Common myeloid progenitor, CD34-positive (primary cell): ENCODE measurements around the gene PKHD1.
"Not testable (repeated sequence)": the region's sequence is repeated elsewhere in the genome, so short reads cannot be mapped to it uniquely, and the experiment has no call there.

Experiments used
- CTCF ChIA-PET: fragments of 350-600 bp; sonication (Branson Sonifier 250); formaldehyde crosslinking; loops from one replicate; lab custom pipeline; 2021; ENCODE audit warnings: antibody characterized with exemption; lab: Charles Lee
- POLR2A ChIA-PET: fragments of 350-600 bp; sonication (Branson Sonifier 250); formaldehyde crosslinking; loops from one replicate; lab custom pipeline; 2021; ENCODE audit warnings: antibody characterized with exemption; lab: Charles Lee
- DNase-seq, 3 donors: peaks; one replicate each; pipeline versions ENCODE4 v3.0.0 to v3.0.0-alpha.2; 2013
- H3K27ac ChIP-seq, 2 experiments: 1 replicate in 1 of 2; 2 replicates in 1 of 2; pipeline ENCODE4 v1.7.0; 2013; ENCODE audit warnings: inconsistent platforms in 2 of 2, low read length in 2 of 2, mild to moderate bottlenecking in 2 of 2, low read depth in 1 of 2, moderate library complexity in 1 of 2; ENCODE audit not compliant: severe bottlenecking in 2 of 2, insufficient read depth in 1 of 2, poor library complexity in 1 of 2
- H3K27me3 ChIP-seq, 5 experiments: replicated peaks in 2 of 5; 1 replicate in 3 of 5; 2 replicates in 2 of 5; pipeline versions ENCODE4 v1.6.1 to v1.7.0; 2013; ENCODE audit warnings: low read length in 4 of 5, mild to moderate bottlenecking in 2 of 5, moderate library complexity in 2 of 5, inconsistent platforms in 1 of 5; ENCODE audit not compliant: insufficient read depth in 5 of 5, control insufficient read depth in 4 of 5
- H3K36me3 ChIP-seq, 4 experiments: 1 replicate in 2 of 4; 2 replicates in 2 of 4; pipeline versions ENCODE4 v1.6.1 to v1.7.0; 2013; ENCODE audit warnings: low read length in 3 of 4, control low read depth in 1 of 4, mild to moderate bottlenecking in 1 of 4; ENCODE audit not compliant: control insufficient read depth in 4 of 4, insufficient read depth in 4 of 4
- H3K4me1 ChIP-seq, 4 experiments: 1 replicate in 3 of 4; 2 replicates in 1 of 4; pipeline versions ENCODE4 v1.6.1 to v1.7.1; 2013; ENCODE audit warnings: low read length in 3 of 4, mild to moderate bottlenecking in 3 of 4, control low read depth in 1 of 4, inconsistent platforms in 1 of 4, moderate library complexity in 1 of 4; ENCODE audit not compliant: control insufficient read depth in 4 of 4, insufficient read depth in 4 of 4; ENCODE audit errors: control extremely low read depth in 1 of 4
- H3K4me3 ChIP-seq, 7 experiments: 1 replicate in 4 of 7; 2 replicates in 3 of 7; pipeline versions ENCODE4 v1.5.1 to v1.7.0; 2013; ENCODE audit warnings: mild to moderate bottlenecking in 7 of 7, low read length in 6 of 7, moderate library complexity in 6 of 7, inconsistent platforms in 2 of 7, low read depth in 2 of 7, control low read depth in 1 of 7; ENCODE audit not compliant: insufficient read depth in 4 of 7, control insufficient read depth in 1 of 7; ENCODE audit errors: extremely low read depth in 1 of 7
- H3K9me3 ChIP-seq, 5 experiments: 1 replicate in 4 of 5; 2 replicates in 1 of 5; pipeline versions ENCODE4 v1.6.1 to v1.7.1; 2013; ENCODE audit warnings: low read length in 4 of 5, mild to moderate bottlenecking in 2 of 5, inconsistent platforms in 1 of 5, low read depth in 1 of 5, moderate library complexity in 1 of 5; ENCODE audit not compliant: control insufficient read depth in 4 of 5, insufficient read depth in 2 of 5; ENCODE audit errors: control extremely low read depth in 1 of 5
- WGBS: methylation state at CpG from one replicate; pipeline ENCODE4 v1.1.5; 2013; ENCODE audit not compliant: insufficient coverage; 5-methylcytosine and 5-hydroxymethylcytosine counted together

Gene PKHD1

GRCh38 chr6:51982695-51983094 lies 104.7 kb downstream of the PKHD1 start:
- H3K9me3 ChIP-seq, DNase-seq, H3K36me3 ChIP-seq, H3K27me3 ChIP-seq, H3K4me1 ChIP-seq, H3K27ac ChIP-seq, H3K4me3 ChIP-seq, POLR2A ChIA-PET, CTCF ChIA-PET: not testable (repeated sequence)
- WGBS, result 92% methylated on average over 2 of the region's 5 CpGs

- H3K4me3 ChIP-seq, result no peak overlapping the region
- H3K27me3 ChIP-seq, result peaks cover 0 to 5% (median 2%) of the 10 kb centered on the region in 5 experiments
- no peak for DNase-seq
- peaks cover 0 to 1% (median 0%) of the 10 kb centered on the region in 5 experiments for H3K9me3 ChIP-seq
- POLR2A ChIA-PET, result no interaction called here
- CTCF ChIA-PET, result no interaction called here
- 80% methylated on average over 1 of the region's 9 CpGs for WGBS
- H3K36me3 ChIP-seq, result no peaks in the 10 kb centered on the region
- H3K27ac ChIP-seq, result no peak overlapping the region
- no peaks in the 10 kb centered on the region for H3K4me1 ChIP-seq
Observed at GRCh38 chr6:51976374-51976773, 111.0 kb downstream of the PKHD1 start.

GRCh38 chr6:51972659-51973058 lies 114.8 kb downstream of the PKHD1 start:
- DNase-seq, result no peak
- H3K27ac ChIP-seq, result no peak overlapping the region
- H3K9me3 ChIP-seq, result peaks cover 0 to 1% (median 0%) of the 10 kb centered on the region in 5 experiments
- H3K27me3 ChIP-seq, result peaks cover 0 to 5% (median 0%) of the 10 kb centered on the region in 5 experiments
- no peaks in the 10 kb centered on the region for H3K36me3 ChIP-seq
- ChIA-PET POLR2A (no interaction called here), CTCF (interaction anchor here (1.9 kb wide), 1 partner anchor 13 kb away, joined by 6 read pairs; no protein-coding TSS in a partner anchor)
- no peak overlapping the region for H3K4me3 ChIP-seq
- no peaks in the 10 kb centered on the region for H3K4me1 ChIP-seq
- WGBS, result 88% methylated on average over 1 of the region's 3 CpGs

- no peaks in the 10 kb centered on the region for H3K36me3 ChIP-seq
- CTCF ChIA-PET, result interaction anchor here (0.7 kb wide), 1 partner anchor 115 kb away, joined by 3 read pairs; no protein-coding TSS in a partner anchor
- peaks cover 0 to 1% (median 0%) of the 10 kb centered on the region in 5 experiments for H3K9me3 ChIP-seq
- no peak overlapping the region for H3K27ac ChIP-seq
- POLR2A ChIA-PET, result no interaction called here
- no peak overlapping the region for H3K4me3 ChIP-seq
- no peak for DNase-seq
- peaks cover 0 to 10% (median 7%) of the 10 kb centered on the region in 5 experiments for H3K27me3 ChIP-seq
- no peaks in the 10 kb centered on the region for H3K4me1 ChIP-seq
- 100% methylated on average over 2 of the region's 2 CpGs for WGBS
Observed at GRCh38 chr6:51968265-51968664, 119.1 kb downstream of the PKHD1 start.

GRCh38 chr6:51965222-51965801 lies 122.1 kb downstream of the PKHD1 start:
- Histone ChIP-seq H3K4me1 (no peaks in the 10 kb centered on the region), H3K4me3 (no peak overlapping the region), H3K36me3 (no peaks in the 10 kb centered on the region), H3K27me3 (peaks cover 4 to 14% (median 10%) of the 10 kb centered on the region in 5 experiments), H3K9me3 (no peaks in the 10 kb centered on the region), H3K27ac (no peak overlapping the region)
- POLR2A ChIA-PET, result no interaction called here
- DNase-seq, result no peak
- CTCF ChIA-PET, result interaction anchor here (0.8 to 0.9 kb wide), 2 partner anchors 9 to 111 kb away, joined by 3 read pairs; no protein-coding TSS in a partner anchor
- WGBS, result 34% methylated on average over 2 of the region's 3 CpGs

GRCh38 chr6:51963980-51964379 lies 123.4 kb downstream of the PKHD1 start:
- Histone ChIP-seq H3K4me3 (no peak overlapping the region), H3K36me3 (no peaks in the 10 kb centered on the region)

GRCh38 chr6:51962354-51962753 lies 125.1 kb downstream of the PKHD1 start:
- H3K27me3 ChIP-seq, result peaks cover 5 to 14% (median 9%) of the 10 kb centered on the region in 5 experiments
- CTCF ChIA-PET, result interaction anchor here (0.9 to 1.8 kb wide), 9 partner anchors 10 to 1145 kb away, joined by 3 to 5 read pairs (median 4); no protein-coding TSS in a partner anchor
- no peaks in the 10 kb centered on the region for H3K36me3 ChIP-seq
- POLR2A ChIA-PET, result no interaction called here
- H3K4me1 ChIP-seq, result no peaks in the 10 kb centered on the region
- H3K9me3 ChIP-seq, result no peaks in the 10 kb centered on the region
- H3K27ac ChIP-seq, result no peak overlapping the region
- WGBS, result 94% methylated on average over 1 of the region's 1 CpG
- no peak overlapping the region for H3K4me3 ChIP-seq
- no peak for DNase-seq

More at GRCh38 chr6:51963980-51964379, 123.4 kb downstream of the PKHD1 start:
- H3K27ac ChIP-seq, result no peak overlapping the region
- H3K9me3 ChIP-seq, result no peaks in the 10 kb centered on the region
- ChIA-PET POLR2A (interaction anchor here (0.6 to 0.7 kb wide), 2 partner anchors 9 to 12 kb away, joined by 3 to 4 read pairs; no protein-coding TSS in a partner anchor), CTCF (interaction anchor here (1.0 to 1.8 kb wide), 2 partner anchors 58 to 109 kb away, joined by 3 to 4 read pairs; no protein-coding TSS in a partner anchor)
- no peaks in the 10 kb centered on the region for H3K4me1 ChIP-seq
- peaks cover 5 to 14% (median 10%) of the 10 kb centered on the region in 5 experiments for H3K27me3 ChIP-seq
- DNase-seq, result no peak
- WGBS, result 100% methylated on average over 3 of the region's 4 CpGs
